Psoas muscle (tissue), 8 donors: ENCODE results near the gene GALM. TPM values are rescaled to one million over a fixed set of nuclear protein-coding genes. Genes with fewer than 3 reads are reported as not detected.
"Not testable (repeated sequence)": the region's sequence is repeated elsewhere in the genome, so short reads cannot be mapped to it uniquely, and the experiment has no call there.

Experiments used
- ATAC-seq, 4 donors: fragments of 200-7000 bp; cut with Tn5 transposase; one replicate each; pipeline ENCODE4 v1.9.1; 2020; ENCODE audit warnings: moderate library complexity in 3 of 4, mild to moderate bottlenecking in 2 of 4
- DNase-seq, 2 donors: peaks; one replicate each; pipeline ENCODE4 v3.0.0-alpha.2; 2020
- H3K27ac ChIP-seq: fragments of 200-600 bp; one replicate; pipeline ENCODE4 v1.8.0; 2022
- H3K27me3 ChIP-seq, 3 donors: fragments of 200-600 bp in 1 of 3; one replicate each; pipeline versions ENCODE4 v1.6.1 to v1.8.0; 2013 to 2022; ENCODE audit warnings: low read length in 2 of 3, mild to moderate bottlenecking in 2 of 3, moderate library complexity in 1 of 3; ENCODE audit not compliant: insufficient read depth in 3 of 3
- H3K36me3 ChIP-seq, 2 donors: fragments of 200-600 bp in 1 of 2; one replicate each; pipeline versions ENCODE4 v1.6.1 to v1.8.0; 2013 to 2022; ENCODE audit warnings: low read depth in 1 of 2, mild to moderate bottlenecking in 1 of 2, moderate library complexity in 1 of 2; ENCODE audit not compliant: insufficient read depth in 1 of 2
- H3K4me1 ChIP-seq: fragments of 200-600 bp; one replicate; pipeline ENCODE4 v1.8.0; 2022
- H3K4me3 ChIP-seq: fragments of 200-600 bp; one replicate; pipeline ENCODE4 v1.8.0; 2022; ENCODE audit warnings: mild to moderate bottlenecking
- H3K9me3 ChIP-seq: fragments of 200-600 bp; one replicate; pipeline ENCODE4 v1.8.0; 2022
- CTCF ChIP-seq: fragments of 200-600 bp; IDR thresholded peaks from one replicate; pipeline ENCODE4 v1.8.0; 2022; ENCODE audit warnings: antibody characterized with exemption
- WGBS, 3 donors: extraction: QIAGEN DNeasy Blood & Tissue Kit; methylation state at CpG; one replicate each; pipeline versions ENCODE4 v1.1.6 to v1.1.7; 2013; 5-methylcytosine and 5-hydroxymethylcytosine counted together
- intact Hi-C, 2 donors: fragments of 100-400 bp; cut with DNase I; formaldehyde crosslinking; loops; one replicate each; pipeline versions ENCODE4 v1.11.0 to v1.14.2; 2022
- polyA plus RNA-seq, 3 donors: library from polyadenylated mRNA; stranded (reverse); fragments of 200-250 nt; gene quantifications; one replicate each; pipeline ENCODE4 v1.2.3, GENCODE V29; 2013
- total RNA-seq, 4 donors: library from RNA; stranded (reverse); fragmentation: NEBNext Ultra II Directional in 2 of 4; extraction: Animal tissue kit (Norgen Biotek cat#: 25700) in 2 of 4; gene quantifications; one replicate each; pipeline versions ENCODE4 v1.2.1 to v1.2.4, GENCODE V29; 2021 to 2023
- donor health status: healthy with polysubstance abuse.
- donor health status: DM: no; HTN: no; CAD: no; lungs with moderate emphysema.
- donor health status: Bipolar disorder and iron deficiency.
- donor health status: healthy.
- donor health status: DM: yes; HTN: yes; CAD: no.
- donor health status: DM: no; HTN: no; CAD: no.
- donor health status: DM: no; HTN: no; CAD: no.
- donor health status: DM: yes; HTN: yes; CAD: no.

Gene GALM
- total and polyA plus RNA-seq, 7 donors: 2.0 to 16.1 (median 5.4) TPM

DNA sequence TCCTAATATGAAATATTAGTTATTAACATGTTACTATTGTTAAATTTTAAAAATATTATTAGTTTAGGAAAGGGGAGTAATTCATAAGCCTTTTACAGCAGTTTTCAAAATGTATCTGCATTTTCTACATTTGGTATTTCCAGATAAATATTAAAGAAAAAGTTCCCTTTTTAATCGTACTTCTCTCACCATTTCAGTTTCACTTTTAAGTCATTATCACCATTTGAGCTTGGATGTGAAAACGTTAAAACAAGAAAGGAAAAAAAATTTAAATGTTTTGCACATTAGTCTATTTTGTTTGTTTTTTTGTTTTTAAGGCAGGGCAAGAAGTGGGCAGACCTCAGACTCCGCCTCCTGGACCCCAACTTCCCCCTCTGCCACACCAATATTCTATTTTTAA, 88.6 kb downstream of the GALM start:
- Histone ChIP-seq H3K27me3 (no peaks in the 10 kb centered on the region), H3K4me1 (peaks cover 4% of the 10 kb centered on the region), H3K27ac (no peak overlapping the region), H3K36me3 (peaks cover 0 to 5% of the 10 kb centered on the region in 2 donors), H3K9me3 (no peaks in the 10 kb centered on the region), H3K4me3 (peak overlapping the region; percentile 25)
- ATAC-seq: no peak
- DNase-seq: no peak
- intact Hi-C loops: no loop called here
- 55 to 69% (median 56%) methylated on average over 3 of the region's 3 CpGs for WGBS, 3 donors
- TF ChIP-seq CTCF: no peak

GRCh38 chr2:38755891-38756290, 90.0 kb downstream of the GALM start:
- H3K27ac ChIP-seq, H3K9me3 ChIP-seq, H3K4me3 ChIP-seq, H3K4me1 ChIP-seq, intact Hi-C loops, ATAC-seq, H3K36me3 ChIP-seq, DNase-seq, H3K27me3 ChIP-seq: not testable (repeated sequence)
- 95 to 98% (median 98%) methylated on average over 9 to 31 of the region's 31 CpGs for WGBS, 3 donors

DNA sequence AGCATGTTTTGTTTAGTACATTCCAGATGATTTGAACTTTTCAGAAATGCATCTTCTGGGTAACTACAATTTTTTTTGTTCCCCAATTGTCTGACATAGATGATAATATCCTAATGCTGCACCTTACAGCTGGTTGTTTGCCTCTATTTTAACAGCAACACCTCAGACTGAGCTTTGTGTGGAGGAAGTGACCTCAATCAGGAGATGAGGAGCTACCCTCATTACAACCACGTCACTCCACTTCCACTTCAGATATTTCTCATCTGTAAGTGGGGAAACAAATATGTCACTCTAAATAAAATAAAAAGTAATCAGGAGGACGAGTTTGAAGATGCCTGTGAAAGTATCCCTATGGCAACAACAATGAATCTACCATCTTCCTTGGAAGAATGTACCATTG, 97.3 kb downstream of the GALM start:
- TF ChIP-seq CTCF: no peak
- intact Hi-C loops: no loop called here
- Histone ChIP-seq H3K27me3 (no peaks in the 10 kb centered on the region), H3K36me3 (no peaks in the 10 kb centered on the region), H3K4me3 (no peak overlapping the region), H3K9me3 (no peaks in the 10 kb centered on the region), H3K4me1 (no peaks in the 10 kb centered on the region), H3K27ac (no peak overlapping the region)
- DNase-seq (no peak), ATAC-seq (no peak)
- WGBS, 3 donors: 77 to 84% (median 83%) methylated on average over 2 of the region's 2 CpGs

- Histone ChIP-seq H3K4me3 (no peak overlapping the region), H3K27me3 (no peaks in the 10 kb centered on the region), H3K4me1 (no peaks in the 10 kb centered on the region), H3K36me3 (no peaks in the 10 kb centered on the region), H3K27ac (no peak overlapping the region), H3K9me3 (no peaks in the 10 kb centered on the region)
- 88 to 92% (median 89%) methylated on average over 4 of the region's 4 CpGs for WGBS, 3 donors
- no peak for ATAC-seq
- no peak for DNase-seq
- intact Hi-C loops: no loop called here
- TF ChIP-seq CTCF: no peak
Measured at GRCh38 chr2:38763728-38764127, 97.8 kb downstream of the GALM start.

GRCh38 chr2:38765149-38765548, 99.2 kb downstream of the GALM start:
- Histone ChIP-seq H3K27ac (no peak overlapping the region), H3K36me3 (no peaks in the 10 kb centered on the region), H3K4me3 (no peak overlapping the region), H3K27me3 (no peaks in the 10 kb centered on the region), H3K9me3 (no peaks in the 10 kb centered on the region), H3K4me1 (no peaks in the 10 kb centered on the region)
- no peak for TF ChIP-seq CTCF
- intact Hi-C loops: no loop called here
- DNase-seq (no peak), ATAC-seq (no peak)
- WGBS, 3 donors: 69 to 79% (median 69%) methylated on average over 4 of the region's 4 CpGs
